ENCODE measurements around the gene MICU2.

DNA sequence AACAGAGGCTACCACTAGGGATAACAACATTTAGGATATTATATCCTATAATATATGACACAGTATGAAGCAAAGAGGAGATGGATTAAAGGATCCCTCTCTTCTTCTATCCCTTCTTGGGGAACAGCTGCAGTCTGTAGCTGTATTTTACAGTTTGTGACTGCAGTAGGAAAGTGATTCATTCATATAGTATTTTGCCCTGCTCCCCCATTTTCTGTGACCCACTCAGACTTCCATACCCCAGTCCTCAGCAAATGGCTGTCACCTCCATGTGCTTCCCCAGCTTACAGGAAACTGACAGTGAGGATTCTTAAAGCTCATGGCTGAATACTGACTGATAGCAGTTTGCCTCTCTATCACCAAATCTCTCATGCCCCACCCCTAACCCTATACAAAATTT is 27.5 kb downstream of the MICU2 start:
- TF ChIP-seq ZSCAN29 (IDR thresholded peaks at IDR 0.05), result no peak
- no peak for TF ChIP-seq USF2 (IDR thresholded peaks at IDR 0.05; ENCODE audit: borderline replicate concordance, low read depth, low read length)
- no peak for TF ChIP-seq CTCF (IDR thresholded peaks at IDR 0.05 in 2 of 3, conservative IDR thresholded peaks at IDR 0.05 in 1 of 3; ENCODE audit: control insufficient read depth in 2 of 3, extremely low read depth in 1 of 3, insufficient read depth in 1 of 3, low read depth in 3 of 3, low read length in 3 of 3)
- TF ChIP-seq RAD21 (IDR thresholded peaks at IDR 0.05; ENCODE audit: insufficient read depth, low read depth, low read length), result no peak
- no peak for TF ChIP-seq NR2C2 (IDR thresholded peaks at IDR 0.05; ENCODE audit: borderline replicate concordance, control insufficient read depth, insufficient read length, low read depth)
- no peak for TF ChIP-seq TCF3 (IDR thresholded peaks at IDR 0.05; ENCODE audit: borderline replicate concordance, insufficient read depth, low read depth, low read length)
- TF ChIP-seq TCF12 (IDR thresholded peaks at IDR 0.05; ENCODE audit: low read depth, low read length), result no peak
- no peak for TF ChIP-seq E2F8 (IDR thresholded peaks at IDR 0.05; ENCODE audit: low read depth, partially characterized antibody)
- TF ChIP-seq REST (IDR thresholded peaks at IDR 0.05; ENCODE audit: low read depth, low read length), result no peak
- TF ChIP-seq, protein P1, sequence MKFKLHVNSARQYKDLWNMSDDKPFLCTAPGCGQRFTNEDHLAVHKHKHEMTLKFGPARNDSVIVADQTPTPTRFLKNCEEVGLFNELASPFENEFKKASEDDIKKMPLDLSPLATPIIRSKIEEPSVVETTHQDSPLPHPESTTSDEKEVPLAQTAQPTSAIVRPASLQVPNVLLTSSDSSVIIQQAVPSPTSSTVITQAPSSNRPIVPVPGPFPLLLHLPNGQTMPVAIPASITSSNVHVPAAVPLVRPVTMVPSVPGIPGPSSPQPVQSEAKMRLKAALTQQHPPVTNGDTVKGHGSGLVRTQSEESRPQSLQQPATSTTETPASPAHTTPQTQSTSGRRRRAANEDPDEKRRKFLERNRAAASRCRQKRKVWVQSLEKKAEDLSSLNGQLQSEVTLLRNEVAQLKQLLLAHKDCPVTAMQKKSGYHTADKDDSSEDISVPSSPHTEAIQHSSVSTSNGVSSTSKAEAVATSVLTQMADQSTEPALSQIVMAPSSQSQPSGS (IDR thresholded peaks at IDR 0.05; ENCODE audit: low read length), result no peak
- TF ChIP-seq, protein P2, sequence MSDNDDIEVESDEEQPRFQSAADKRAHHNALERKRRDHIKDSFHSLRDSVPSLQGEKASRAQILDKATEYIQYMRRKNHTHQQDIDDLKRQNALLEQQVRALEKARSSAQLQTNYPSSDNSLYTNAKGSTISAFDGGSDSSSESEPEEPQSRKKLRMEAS (IDR thresholded peaks at IDR 0.05; ENCODE audit: low read depth, low read length), result no peak
- TF ChIP-seq CREB1 (IDR thresholded peaks at IDR 0.05; ENCODE audit: low read depth), result no peak
- no peak for TF ChIP-seq POLR2A (IDR thresholded peaks at IDR 0.05; ENCODE audit: low read depth, low read length)
- no peak for TF ChIP-seq CHD2 (IDR thresholded peaks at IDR 0.05; ENCODE audit: borderline replicate concordance, low read depth, low read length)

All from GM12878 (cell line).